HepG2 (cell line): Measurements from ENCODE around the gene GNAL. TPM values are rescaled to one million over a fixed set of nuclear protein-coding genes. Genes with fewer than 3 reads are reported as not detected.
A peak's percentile ranks its signal among the peaks of the same experiment; 100 is the strongest.

Experiments used
- ATAC-seq: fragments of 200-7000 bp; cut with Tn5 transposase; 3 replicates; pipeline ENCODE4 v1.9.1; 2020; ENCODE audit warnings: mild to moderate bottlenecking, moderate library complexity
- BruUV-seq: library from RNA; stranded (reverse); fragments of 400-500 nt; replicated peaks from 2 replicates; lab custom pipeline; 2021; lab: Mats Ljungman, UMichigan
- CTCF ChIA-PET: fragments of 300-600 bp; formaldehyde crosslinking; extraction: SDS; loops from one replicate; lab custom pipeline; 2021; ENCODE audit warnings: low total read pairs, inconsistent platforms, low intra/inter-chr PET ratio; lab: Yijun Ruan, JAX
- POLR2A ChIA-PET: fragments of 350-600 bp; sonication (Branson Sonifier 250); formaldehyde crosslinking; loops from one replicate; lab custom pipeline; 2020; ENCODE audit warnings: antibody characterized with exemption, inconsistent platforms; lab: Yijun Ruan, JAX
- DNase-seq: peaks from one replicate; pipeline ENCODE4 v3.0.0-alpha.2; 2015; ENCODE audit warnings: low spot score
- FAIRE-seq: peaks from 3 replicates; lab custom pipeline; 2011; peaks lifted over from hg19 to GRCh38; lab: Jason Lieb, UNC
- H2AFZ ChIP-seq: one replicate; pipeline ENCODE4 v1.6.1; 2011; ENCODE audit warnings: low read length, inconsistent platforms
- H3K27ac ChIP-seq: fragments of 300-600 bp; 3 replicates; pipeline ENCODE4 v1.8.0; 2011; ENCODE audit warnings: mixed run types, mild to moderate bottlenecking, mixed read lengths, low read length, inconsistent platforms; ENCODE audit not compliant: insufficient read depth; ENCODE audit errors: extremely low read length
- H3K27me3 ChIP-seq, 2 experiments: fragments of 200-600 bp in 1 of 2; 2 replicates in 1 of 2; 3 replicates in 1 of 2; pipeline versions ENCODE4 v1.6.0 to v1.8.0; 2011; ENCODE audit warnings: low read length in 2 of 2, mild to moderate bottlenecking in 2 of 2, moderate library complexity in 2 of 2, inconsistent platforms in 1 of 2; ENCODE audit not compliant: insufficient read depth in 2 of 2, control insufficient read depth in 1 of 2
- H3K36me3 ChIP-seq, 2 experiments: fragments of 200-600 bp in 1 of 2; replicated peaks in 1 of 2; 2 replicates in 1 of 2; 3 replicates in 1 of 2; pipeline versions ENCODE4 v1.5.1 to v1.8.0; 2011; ENCODE audit warnings: low read length in 2 of 2, inconsistent platforms in 1 of 2; ENCODE audit not compliant: insufficient read depth in 2 of 2, control insufficient read depth in 1 of 2
- H3K4me1 ChIP-seq: 2 replicates; pipeline ENCODE4 v1.5.1; 2012; ENCODE audit warnings: low read length, inconsistent platforms; ENCODE audit not compliant: insufficient read depth
- H3K4me2 ChIP-seq: 2 replicates; pipeline ENCODE4 v1.6.0; 2011; ENCODE audit warnings: low read depth, low read length, inconsistent platforms
- H3K4me3 ChIP-seq, 3 experiments: fragments of 200-600 bp in 1 of 3; sonication (generic), shearing (Covaris generic) in 1 of 3; replicated peaks in 1 of 3; 2 replicates each; pipeline ENCODE4 v1.5.1; 2011 to 2016; ENCODE audit warnings: low read length in 3 of 3, inconsistent platforms in 2 of 3, low read depth in 2 of 3, mild to moderate bottlenecking in 2 of 3, control low read depth in 1 of 3, mixed read lengths in 1 of 3; ENCODE audit not compliant: insufficient read depth in 1 of 3
- H3K79me2 ChIP-seq: one replicate; pipeline ENCODE4 v1.6.1; 2011; ENCODE audit warnings: low read length, inconsistent platforms; ENCODE audit not compliant: insufficient read depth
- H3K9ac ChIP-seq: 2 replicates; pipeline ENCODE4 v1.6.0; 2011; ENCODE audit warnings: mild to moderate bottlenecking, low read depth, low read length, inconsistent platforms; ENCODE audit not compliant: insufficient read depth
- H3K9me3 ChIP-seq: 2 replicates; pipeline ENCODE4 v1.5.1; 2012; ENCODE audit warnings: mild to moderate bottlenecking, low read length
- H4K20me1 ChIP-seq: 2 replicates; pipeline ENCODE4 v1.6.0; 2011; ENCODE audit warnings: inconsistent platforms, mild to moderate bottlenecking, low read length, moderate library complexity; ENCODE audit not compliant: insufficient read depth
- FOSL2 ChIP-seq: sonication (generic); formaldehyde crosslinking; IDR thresholded peaks from 2 replicates; pipeline ENCODE4 v1.4.0; 2020; ENCODE audit warnings: missing genetic modification reagents
- FOXA3 ChIP-seq: IDR thresholded peaks from 2 replicates; pipeline ENCODE4 v1.6.1; 2016; ENCODE audit warnings: missing genetic modification reagents, missing compliant biosample characterization
- HOXA9 ChIP-seq: sonication (generic); formaldehyde crosslinking; IDR thresholded peaks from 2 replicates; pipeline ENCODE4 v1.8.1; 2022; ENCODE audit warnings: missing genetic modification reagents, mild to moderate bottlenecking, moderate library complexity, borderline replicate concordance
- KLF13 ChIP-seq: sonication (generic); formaldehyde crosslinking; IDR thresholded peaks from 2 replicates; pipeline ENCODE4 v1.4.0; 2020; ENCODE audit warnings: mild to moderate bottlenecking, missing genetic modification reagents
- NR3C1 ChIP-seq: sonication (generic); formaldehyde crosslinking; IDR thresholded peaks from 2 replicates; pipeline ENCODE4 v1.4.0; 2020; ENCODE audit warnings: missing genetic modification reagents
- PHF8 ChIP-seq: sonication (generic); formaldehyde crosslinking; IDR thresholded peaks from 2 replicates; pipeline ENCODE4 v1.5.0; 2020; ENCODE audit warnings: missing genetic modification reagents
- RNF2 ChIP-seq: fragments of 450-650 bp; conservative IDR thresholded peaks from 2 replicates; pipeline ENCODE4 v1.6.1; 2016; ENCODE audit warnings: low read depth
- SP140L ChIP-seq: sonication (generic); formaldehyde crosslinking; IDR thresholded peaks from 2 replicates; pipeline ENCODE4 v1.4.0; 2020; ENCODE audit warnings: missing genetic modification reagents, borderline replicate concordance
- SRSF4 ChIP-seq: fragments of 200-400 bp; formaldehyde crosslinking; IDR thresholded peaks from one replicate; pipeline ENCODE4 v1.6.1; 2018; ENCODE audit warnings: mild to moderate bottlenecking, low read depth, low read length, moderate library complexity; ENCODE audit not compliant: poor library complexity, severe bottlenecking
- WIZ ChIP-seq: sonication (generic); formaldehyde crosslinking; IDR thresholded peaks from 2 replicates; pipeline ENCODE4 v1.5.1; 2020; ENCODE audit warnings: mild to moderate bottlenecking, missing genetic modification reagents
- ZBTB21 ChIP-seq: sonication (generic); formaldehyde crosslinking; IDR thresholded peaks from 2 replicates; pipeline ENCODE4 v1.4.0; 2020; ENCODE audit warnings: missing genetic modification reagents
- ZNF207 ChIP-seq: fragments of 450-650 bp; IDR thresholded peaks from 2 replicates; pipeline ENCODE4 v1.6.1; 2016; ENCODE audit warnings: antibody characterized with exemption, borderline replicate concordance
- ZNF619 ChIP-seq: sonication (generic); formaldehyde crosslinking; IDR thresholded peaks from 2 replicates; pipeline ENCODE4 v1.4.0; 2020; ENCODE audit warnings: mild to moderate bottlenecking, missing genetic modification reagents
- WGBS: methylation state at CpG from one replicate; pipeline ENCODE4 v1.1.6; 2017; ENCODE audit warnings: low lambda C conversion rate; 5-methylcytosine and 5-hydroxymethylcytosine counted together
- in situ Hi-C: cut with HindIII; loops from 2 replicates; pipeline ENCODE4 v1.10.0; 2017; ENCODE audit warnings: low pct_unique_long_range_greater_than_20kb; ENCODE audit not compliant: extremely low pct_ligation_motif_present
- intact Hi-C: fragments of 100-400 bp; cut with micrococcal nuclease; formaldehyde crosslinking; loops from one replicate; pipeline ENCODE4 v1.10.0; 2022; ENCODE audit not compliant: unreplicated experiment
- polyA plus RNA-seq, 8 experiments: library from polyadenylated mRNA; depleted of rRNA in 3 of 8; stranded (reverse) in 7 of 8; unstranded in 1 of 8; fragments of >200 nt; fragmentation: Illumina TruSeq in 4 of 8; extraction: Trizol in 4 of 8; gene quantifications; 2 replicates each; pipeline versions ENCODE4 v1.2.1 to v1.2.3, GENCODE V29; 2011 to 2016; ENCODE audit warnings: low read depth in 4 of 8, missing spikeins in 1 of 8, mixed read lengths in 1 of 8; ENCODE audit not compliant: insufficient read depth in 1 of 8
- total RNA-seq, 5 experiments: library from RNA; depleted of rRNA; stranded (reverse); fragments of >200 nt; fragmentation: Illumina TruSeq; extraction: Trizol; gene quantifications; 2 replicates each; pipeline ENCODE4 v1.2.3, GENCODE V29; 2016; ENCODE audit warnings: low read depth in 1 of 5
- TF ChIP-seq, protein P1 (sequence below): sonication (generic); formaldehyde crosslinking; IDR thresholded peaks from 2 replicates; pipeline ENCODE4 v1.5.0; 2020; ENCODE audit warnings: missing genetic modification reagents, mild to moderate bottlenecking, borderline replicate concordance
- TF ChIP-seq, protein P2 (sequence below): sonication (generic); formaldehyde crosslinking; IDR thresholded peaks from 2 replicates; pipeline ENCODE4 v1.4.0; 2020; ENCODE audit warnings: low read depth, missing genetic modification reagents

The GNAL gene
- total and polyA plus RNA-seq, 2 of the 13 experiments (the other 11 are each of a cell fraction or from before 2014, with no cell fraction given), result 0.87 to 1.4 TPM

DNA sequence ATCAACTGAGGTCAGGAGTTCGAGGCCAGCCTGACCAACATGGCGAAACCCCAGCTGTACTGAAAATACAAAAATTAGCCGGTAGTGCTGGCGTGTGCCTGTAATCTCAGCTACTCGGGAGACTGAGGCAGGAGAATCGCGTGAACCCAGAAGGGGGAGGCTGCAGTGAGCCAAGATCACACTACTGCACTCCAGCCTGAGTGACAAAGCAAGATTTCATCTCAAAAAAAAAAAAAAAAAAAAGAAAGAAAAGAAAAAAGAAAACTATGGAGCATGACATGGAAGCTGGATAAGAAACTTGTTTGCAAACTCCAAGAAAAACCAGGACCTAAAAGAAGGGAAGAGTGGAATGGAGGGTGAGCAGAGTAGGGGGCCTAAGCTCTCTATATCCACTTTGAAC is 160.2 kb downstream of the GNAL start (continued):
- TF ChIP-seq SRSF4, result no peak

DNA sequence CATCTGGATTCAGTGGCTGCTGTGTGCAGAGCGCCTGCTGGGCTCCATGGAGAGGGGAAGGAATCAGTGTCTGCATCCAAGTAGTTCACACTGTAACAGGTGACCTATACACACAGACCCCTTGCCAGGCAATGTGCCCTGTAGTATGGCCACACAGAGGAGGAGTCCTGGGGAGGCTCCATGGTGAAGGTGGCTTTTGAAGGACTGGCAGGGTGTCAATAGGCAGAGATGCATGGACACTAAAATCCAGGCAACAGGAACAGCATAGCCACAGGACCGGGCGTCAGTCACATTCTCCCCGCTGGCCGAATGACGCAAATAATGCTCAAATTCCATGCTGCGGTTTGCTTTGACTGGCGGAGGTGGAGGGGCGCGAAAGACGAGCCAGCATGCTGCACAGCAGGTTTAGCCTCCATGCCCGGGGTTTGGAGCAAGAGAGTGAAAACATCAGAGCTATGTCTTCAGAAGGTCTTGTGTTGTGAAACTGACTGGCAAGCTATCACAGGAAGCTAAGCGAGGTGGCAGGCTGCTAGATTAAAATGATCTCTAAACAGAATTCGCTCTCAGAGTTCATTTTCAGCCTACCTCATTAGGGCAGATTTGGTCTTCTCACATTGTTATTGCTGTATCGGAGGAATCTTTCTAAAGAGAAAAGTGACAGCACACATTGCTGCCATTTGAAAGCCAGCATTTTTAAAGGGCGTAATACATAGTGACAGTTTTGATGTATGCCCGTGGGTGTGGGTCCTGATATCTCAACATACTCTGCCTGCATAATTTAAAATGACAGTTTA is 161.0 kb downstream of the GNAL start:
- H3K79me2 ChIP-seq, result peaks cover 27% of the 10 kb centered on the region
- in situ Hi-C loops, result no loop called here
- DNase-seq (peak; percentile 76), ATAC-seq (peak; percentile 80), FAIRE-seq (peak; percentile 64)
- H3K4me2 ChIP-seq, result peak overlapping the region; percentile 96
- H4K20me1 ChIP-seq, result no peaks in the 10 kb centered on the region
- no peaks in the 10 kb centered on the region for H3K9me3 ChIP-seq
- no peaks in the 10 kb centered on the region; a peak in 2 of 5 replicates for H3K27me3 ChIP-seq
- H2AFZ ChIP-seq, result peak overlapping the region; percentile 91
- no TSS peak for BruUV-seq
- WGBS, result 5% methylated on average over 13 of the region's 17 CpGs
- ChIA-PET POLR2A (interaction anchor here (1.0 to 2.4 kb wide), 3 partner anchors 10 to 145 kb away, joined by 3 to 16 read pairs (median 6); no protein-coding TSS in a partner anchor), CTCF (no interaction called here)
- H3K27ac ChIP-seq, result peak overlapping the region; percentile 76
- H3K36me3 ChIP-seq, result no peaks in the 10 kb centered on the region
- H3K9ac ChIP-seq, result peak overlapping the region; percentile 91
- H3K4me1 ChIP-seq, result peaks cover 37% of the 10 kb centered on the region
- intact Hi-C loops, result loop anchor here (10.0 kb wide), 2 partner anchors 55 to 145 kb away; partner anchors contain the start of gene MPPE1
- peak overlapping the region; percentile 68 to 93 (median 83) for H3K4me3 ChIP-seq
- 0 out of 2 replicates have a peak, but pooled peaks have one; percentile 39 for TF ChIP-seq FOXA3
- no peak for TF ChIP-seq SP140L (CRISPR knock-in tag)
- no peak for TF ChIP-seq KLF13
- TF ChIP-seq, protein P1, sequence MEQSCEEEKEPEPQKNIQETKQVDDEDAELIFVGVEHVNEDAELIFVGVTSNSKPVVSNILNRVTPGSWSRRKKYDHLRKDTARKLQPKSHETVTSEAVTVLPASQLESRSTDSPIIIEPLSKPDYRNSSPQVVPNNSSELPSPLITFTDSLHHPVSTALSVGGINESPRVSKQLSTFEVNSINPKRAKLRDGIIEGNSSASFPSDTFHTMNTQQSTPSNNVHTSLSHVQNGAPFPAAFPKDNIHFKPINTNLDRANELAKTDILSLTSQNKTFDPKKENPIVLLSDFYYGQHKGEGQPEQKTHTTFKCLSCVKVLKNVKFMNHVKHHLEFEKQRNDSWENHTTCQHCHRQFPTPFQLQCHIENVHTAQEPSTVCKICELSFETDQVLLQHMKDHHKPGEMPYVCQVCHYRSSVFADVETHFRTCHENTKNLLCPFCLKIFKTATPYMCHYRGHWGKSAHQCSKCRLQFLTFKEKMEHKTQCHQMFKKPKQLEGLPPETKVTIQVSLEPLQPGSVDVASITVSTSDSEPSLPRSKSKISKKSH (CRISPR knock-in tag), result no peak; the same call in 1 of the 2 replicates
- TF ChIP-seq FOSL2, result peak; percentile 42; the same call in 1 of the 2 replicates
- no peak for TF ChIP-seq PHF8 (CRISPR knock-in tag)
- TF ChIP-seq HOXA9 (CRISPR knock-in tag), result no peak
- TF ChIP-seq ZNF207, result no peak
- TF ChIP-seq ZBTB21, result peak; percentile 82
- TF ChIP-seq RNF2, result peak; percentile 55; the same call in 1 of the 2 replicates
- no peak for TF ChIP-seq NR3C1
- no peak for TF ChIP-seq ZNF619
- TF ChIP-seq WIZ, result no peak
- TF ChIP-seq, protein P2, sequence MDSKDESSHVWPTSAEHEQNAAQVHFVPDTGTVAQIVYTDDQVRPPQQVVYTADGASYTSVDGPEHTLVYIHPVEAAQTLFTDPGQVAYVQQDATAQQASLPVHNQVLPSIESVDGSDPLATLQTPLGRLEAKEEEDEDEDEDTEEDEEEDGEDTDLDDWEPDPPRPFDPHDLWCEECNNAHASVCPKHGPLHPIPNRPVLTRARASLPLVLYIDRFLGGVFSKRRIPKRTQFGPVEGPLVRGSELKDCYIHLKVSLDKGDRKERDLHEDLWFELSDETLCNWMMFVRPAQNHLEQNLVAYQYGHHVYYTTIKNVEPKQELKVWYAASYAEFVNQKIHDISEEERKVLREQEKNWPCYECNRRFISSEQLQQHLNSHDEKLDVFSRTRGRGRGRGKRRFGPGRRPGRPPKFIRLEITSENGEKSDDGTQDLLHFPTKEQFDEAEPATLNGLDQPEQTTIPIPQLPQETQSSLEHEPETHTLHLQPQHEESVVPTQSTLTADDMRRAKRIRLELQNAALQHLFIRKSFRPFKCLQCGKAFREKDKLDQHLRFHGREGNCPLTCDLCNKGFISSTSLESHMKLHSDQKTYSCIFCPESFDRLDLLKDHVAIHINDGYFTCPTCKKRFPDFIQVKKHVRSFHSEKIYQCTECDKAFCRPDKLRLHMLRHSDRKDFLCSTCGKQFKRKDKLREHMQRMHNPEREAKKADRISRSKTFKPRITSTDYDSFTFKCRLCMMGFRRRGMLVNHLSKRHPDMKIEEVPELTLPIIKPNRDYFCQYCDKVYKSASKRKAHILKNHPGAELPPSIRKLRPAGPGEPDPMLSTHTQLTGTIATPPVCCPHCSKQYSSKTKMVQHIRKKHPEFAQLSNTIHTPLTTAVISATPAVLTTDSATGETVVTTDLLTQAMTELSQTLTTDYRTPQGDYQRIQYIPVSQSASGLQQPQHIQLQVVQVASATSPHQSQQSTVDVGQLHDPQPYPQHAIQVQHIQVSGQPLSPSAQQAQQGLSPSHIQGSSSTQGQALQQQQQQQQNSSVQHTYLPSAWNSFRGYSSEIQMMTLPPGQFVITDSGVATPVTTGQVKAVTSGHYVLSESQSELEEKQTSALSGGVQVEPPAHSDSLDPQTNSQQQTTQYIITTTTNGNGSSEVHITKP, result 0 out of 2 replicates have a peak, but pooled peaks have one; percentile 19
